Measurements from ENCODE around the gene CBARP.

The CBARP gene

DNA sequence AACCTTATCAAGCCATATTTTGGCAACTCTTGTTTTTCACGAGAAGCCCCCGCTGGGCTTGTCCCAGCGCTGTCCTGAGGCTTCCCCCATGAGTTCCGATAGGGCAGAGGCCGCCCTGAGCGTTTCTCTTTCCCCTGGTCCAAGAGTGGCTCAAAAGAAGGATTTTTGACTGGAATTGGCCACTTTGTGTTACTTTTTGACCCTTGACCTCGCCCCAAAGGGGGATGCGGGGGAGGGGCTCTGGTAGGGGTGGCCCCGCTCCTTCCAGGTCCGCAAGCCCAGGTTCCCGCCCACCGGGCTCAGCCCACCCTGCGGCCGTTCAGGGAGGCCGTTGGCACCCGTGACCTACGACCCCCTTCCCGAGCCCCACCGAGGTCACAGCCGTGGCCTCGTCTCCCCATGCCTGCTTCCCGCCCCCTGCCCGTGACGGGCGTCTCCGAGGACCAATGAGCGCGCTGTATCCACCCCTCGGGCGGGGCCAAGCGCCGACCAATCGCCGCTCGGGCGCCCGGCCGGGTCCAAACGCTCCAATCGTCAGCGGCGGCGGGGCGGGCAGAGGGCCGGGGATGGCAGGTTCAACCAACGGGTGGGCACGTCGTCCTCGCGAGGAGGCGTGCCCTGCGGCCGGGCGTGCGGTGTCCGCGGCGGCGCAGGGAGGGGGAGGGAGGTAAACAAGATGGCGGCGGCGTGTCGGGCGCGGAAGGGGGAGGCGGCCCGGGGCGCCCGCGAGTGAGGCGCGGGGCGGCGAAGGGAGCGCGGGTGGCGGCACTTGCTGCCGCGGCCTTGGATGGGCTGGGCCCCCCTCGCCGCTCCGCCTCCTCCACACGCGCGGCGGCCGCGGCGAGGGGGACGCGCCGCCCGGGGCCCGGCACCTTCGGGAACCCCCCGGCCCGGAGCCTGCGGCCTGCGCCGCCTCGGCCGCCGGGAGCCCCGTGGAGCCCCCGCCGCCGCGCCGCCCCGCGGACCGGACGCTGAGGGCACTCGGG, 32.4 kb downstream of the CBARP start, which contains the start of gene STK11 (continued):
- TF ChIP-seq ZNF626 (tag by site-specific recombination; IDR thresholded peaks at IDR 0.05): no peak
- TF ChIP-seq BCL11B (tag by site-specific recombination; IDR thresholded peaks at IDR 0.05; ENCODE audit: low read depth): peak; percentile 99
- no peak for TF ChIP-seq ZNF112 (tag by site-specific recombination; IDR thresholded peaks at IDR 0.05)
- TF ChIP-seq ZNF174 (tag by site-specific recombination; IDR thresholded peaks at IDR 0.05): no peak
- no peak for TF ChIP-seq ZBTB1 (tag by site-specific recombination; IDR thresholded peaks at IDR 0.05)
- TF ChIP-seq ZNF2 (tag by site-specific recombination; IDR thresholded peaks at IDR 0.05): no peak
- TF ChIP-seq OSR2 (tag by site-specific recombination; IDR thresholded peaks at IDR 0.05): no peak
- peak; percentile 78 for TF ChIP-seq ZNF335 (tag by site-specific recombination; conservative IDR thresholded peaks at IDR 0.05)
- TF ChIP-seq ZNF391 (tag by site-specific recombination; IDR thresholded peaks at IDR 0.05; ENCODE audit: borderline replicate concordance, low read depth): peak; percentile 51; the same call in 1 of the 2 replicates
- TF ChIP-seq GLIS1 (tag by site-specific recombination; IDR thresholded peaks at IDR 0.05): peak; percentile 40; the same call in 1 of the 2 replicates
- no peak for TF ChIP-seq ZNF248 (tag by site-specific recombination; IDR thresholded peaks at IDR 0.05)
- TF ChIP-seq, protein P1, sequence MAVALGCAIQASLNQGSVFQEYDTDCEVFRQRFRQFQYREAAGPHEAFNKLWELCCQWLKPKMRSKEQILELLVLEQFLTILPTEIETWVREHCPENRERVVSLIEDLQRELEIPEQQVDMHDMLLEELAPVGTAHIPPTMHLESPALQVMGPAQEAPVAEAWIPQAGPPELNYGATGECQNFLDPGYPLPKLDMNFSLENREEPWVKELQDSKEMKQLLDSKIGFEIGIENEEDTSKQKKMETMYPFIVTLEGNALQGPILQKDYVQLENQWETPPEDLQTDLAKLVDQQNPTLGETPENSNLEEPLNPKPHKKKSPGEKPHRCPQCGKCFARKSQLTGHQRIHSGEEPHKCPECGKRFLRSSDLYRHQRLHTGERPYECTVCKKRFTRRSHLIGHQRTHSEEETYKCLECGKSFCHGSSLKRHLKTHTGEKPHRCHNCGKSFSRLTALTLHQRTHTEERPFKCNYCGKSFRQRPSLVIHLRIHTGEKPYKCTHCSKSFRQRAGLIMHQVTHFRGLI (tag by site-specific recombination; IDR thresholded peaks at IDR 0.05): peak; percentile 81
- TF ChIP-seq ZNF701 (tag by site-specific recombination; IDR thresholded peaks at IDR 0.05): no peak
- 0 out of 2 replicates have a peak, but pooled peaks have one; percentile 15 for TF ChIP-seq ZBTB21 (tag by site-specific recombination; IDR thresholded peaks at IDR 0.05)
- TF ChIP-seq ZNF555 (tag by site-specific recombination; conservative IDR thresholded peaks at IDR 0.05): no peak
- TF ChIP-seq ZNF19 (tag by site-specific recombination; IDR thresholded peaks at IDR 0.05; ENCODE audit: low read depth): no peak
- TF ChIP-seq ZNF292 (tag by site-specific recombination; IDR thresholded peaks at IDR 0.05; ENCODE audit: borderline replicate concordance, low read depth): no peak
- peak; percentile 95 for TF ChIP-seq BCL11A (tag by site-specific recombination; IDR thresholded peaks at IDR 0.05; ENCODE audit: low read depth)
- TF ChIP-seq, protein P2, sequence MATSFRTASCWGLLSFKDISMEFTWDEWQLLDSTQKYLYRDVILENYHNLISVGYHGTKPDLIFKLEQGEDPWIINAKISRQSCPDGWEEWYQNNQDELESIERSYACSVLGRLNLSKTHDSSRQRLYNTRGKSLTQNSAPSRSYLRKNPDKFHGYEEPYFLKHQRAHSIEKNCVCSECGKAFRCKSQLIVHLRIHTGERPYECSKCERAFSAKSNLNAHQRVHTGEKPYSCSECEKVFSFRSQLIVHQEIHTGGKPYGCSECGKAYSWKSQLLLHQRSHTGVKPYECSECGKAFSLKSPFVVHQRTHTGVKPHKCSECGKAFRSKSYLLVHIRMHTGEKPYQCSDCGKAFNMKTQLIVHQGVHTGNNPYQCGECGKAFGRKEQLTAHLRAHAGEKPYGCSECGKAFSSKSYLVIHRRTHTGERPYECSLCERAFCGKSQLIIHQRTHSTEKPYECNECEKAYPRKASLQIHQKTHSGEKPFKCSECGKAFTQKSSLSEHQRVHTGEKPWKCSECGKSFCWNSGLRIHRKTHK (tag by site-specific recombination; IDR thresholded peaks at IDR 0.05): no peak
- TF ChIP-seq, protein P3, sequence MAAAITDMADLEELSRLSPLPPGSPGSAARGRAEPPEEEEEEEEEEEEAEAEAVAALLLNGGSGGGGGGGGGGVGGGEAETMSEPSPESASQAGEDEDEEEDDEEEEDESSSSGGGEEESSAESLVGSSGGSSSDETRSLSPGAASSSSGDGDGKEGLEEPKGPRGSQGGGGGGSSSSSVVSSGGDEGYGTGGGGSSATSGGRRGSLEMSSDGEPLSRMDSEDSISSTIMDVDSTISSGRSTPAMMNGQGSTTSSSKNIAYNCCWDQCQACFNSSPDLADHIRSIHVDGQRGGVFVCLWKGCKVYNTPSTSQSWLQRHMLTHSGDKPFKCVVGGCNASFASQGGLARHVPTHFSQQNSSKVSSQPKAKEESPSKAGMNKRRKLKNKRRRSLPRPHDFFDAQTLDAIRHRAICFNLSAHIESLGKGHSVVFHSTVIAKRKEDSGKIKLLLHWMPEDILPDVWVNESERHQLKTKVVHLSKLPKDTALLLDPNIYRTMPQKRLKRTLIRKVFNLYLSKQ (tag by site-specific recombination; IDR thresholded peaks at IDR 0.05; ENCODE audit: borderline replicate concordance): no peak
- TF ChIP-seq ZSCAN16 (tag by site-specific recombination; IDR thresholded peaks at IDR 0.05): no peak
- TF ChIP-seq, protein P4, sequence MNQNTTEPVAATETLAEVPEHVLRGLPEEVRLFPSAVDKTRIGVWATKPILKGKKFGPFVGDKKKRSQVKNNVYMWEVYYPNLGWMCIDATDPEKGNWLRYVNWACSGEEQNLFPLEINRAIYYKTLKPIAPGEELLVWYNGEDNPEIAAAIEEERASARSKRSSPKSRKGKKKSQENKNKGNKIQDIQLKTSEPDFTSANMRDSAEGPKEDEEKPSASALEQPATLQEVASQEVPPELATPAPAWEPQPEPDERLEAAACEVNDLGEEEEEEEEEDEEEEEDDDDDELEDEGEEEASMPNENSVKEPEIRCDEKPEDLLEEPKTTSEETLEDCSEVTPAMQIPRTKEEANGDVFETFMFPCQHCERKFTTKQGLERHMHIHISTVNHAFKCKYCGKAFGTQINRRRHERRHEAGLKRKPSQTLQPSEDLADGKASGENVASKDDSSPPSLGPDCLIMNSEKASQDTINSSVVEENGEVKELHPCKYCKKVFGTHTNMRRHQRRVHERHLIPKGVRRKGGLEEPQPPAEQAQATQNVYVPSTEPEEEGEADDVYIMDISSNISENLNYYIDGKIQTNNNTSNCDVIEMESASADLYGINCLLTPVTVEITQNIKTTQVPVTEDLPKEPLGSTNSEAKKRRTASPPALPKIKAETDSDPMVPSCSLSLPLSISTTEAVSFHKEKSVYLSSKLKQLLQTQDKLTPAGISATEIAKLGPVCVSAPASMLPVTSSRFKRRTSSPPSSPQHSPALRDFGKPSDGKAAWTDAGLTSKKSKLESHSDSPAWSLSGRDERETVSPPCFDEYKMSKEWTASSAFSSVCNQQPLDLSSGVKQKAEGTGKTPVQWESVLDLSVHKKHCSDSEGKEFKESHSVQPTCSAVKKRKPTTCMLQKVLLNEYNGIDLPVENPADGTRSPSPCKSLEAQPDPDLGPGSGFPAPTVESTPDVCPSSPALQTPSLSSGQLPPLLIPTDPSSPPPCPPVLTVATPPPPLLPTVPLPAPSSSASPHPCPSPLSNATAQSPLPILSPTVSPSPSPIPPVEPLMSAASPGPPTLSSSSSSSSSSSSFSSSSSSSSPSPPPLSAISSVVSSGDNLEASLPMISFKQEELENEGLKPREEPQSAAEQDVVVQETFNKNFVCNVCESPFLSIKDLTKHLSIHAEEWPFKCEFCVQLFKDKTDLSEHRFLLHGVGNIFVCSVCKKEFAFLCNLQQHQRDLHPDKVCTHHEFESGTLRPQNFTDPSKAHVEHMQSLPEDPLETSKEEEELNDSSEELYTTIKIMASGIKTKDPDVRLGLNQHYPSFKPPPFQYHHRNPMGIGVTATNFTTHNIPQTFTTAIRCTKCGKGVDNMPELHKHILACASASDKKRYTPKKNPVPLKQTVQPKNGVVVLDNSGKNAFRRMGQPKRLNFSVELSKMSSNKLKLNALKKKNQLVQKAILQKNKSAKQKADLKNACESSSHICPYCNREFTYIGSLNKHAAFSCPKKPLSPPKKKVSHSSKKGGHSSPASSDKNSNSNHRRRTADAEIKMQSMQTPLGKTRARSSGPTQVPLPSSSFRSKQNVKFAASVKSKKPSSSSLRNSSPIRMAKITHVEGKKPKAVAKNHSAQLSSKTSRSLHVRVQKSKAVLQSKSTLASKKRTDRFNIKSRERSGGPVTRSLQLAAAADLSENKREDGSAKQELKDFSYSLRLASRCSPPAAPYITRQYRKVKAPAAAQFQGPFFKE (tag by site-specific recombination; IDR thresholded peaks at IDR 0.05; ENCODE audit: borderline replicate concordance): no peak
- TF ChIP-seq KLF9 (tag by site-specific recombination; IDR thresholded peaks at IDR 0.05; ENCODE audit: low read depth): peak; percentile 74
- peak; percentile 46 for TF ChIP-seq PRDM10 (tag by site-specific recombination; IDR thresholded peaks at IDR 0.05)

Measured in HEK293 (cell line).